Esophagus muscularis mucosa (tissue), 4 donors: ENCODE data around the gene FCRL1.

Source experiments
- EP300 ChIP-seq: sonication (generic); formaldehyde crosslinking; IDR thresholded peaks from one replicate; pipeline ENCODE4 v1.6.1; 2017; ENCODE audit warnings: antibody characterized with exemption
- POLR2A ChIP-seq: fragments of 450-650 bp; IDR thresholded peaks from one replicate; pipeline ENCODE4 v1.6.1; 2017; ENCODE audit warnings: antibody characterized with exemption, moderate library complexity, mild to moderate bottlenecking, low read depth
- POLR2AphosphoS5 ChIP-seq, 2 donors: sonication (generic); formaldehyde crosslinking; IDR thresholded peaks; one replicate each; pipeline ENCODE4 v1.6.1; 2017; ENCODE audit warnings: antibody characterized with exemption in 2 of 2
- TF ChIP-seq, protein P1 (sequence below), 3 experiments: fragments of 200-600 bp in 2 of 3; fragments of 450-650 bp in 1 of 3; sonication (generic) in 2 of 3; IDR thresholded peaks; one replicate each; pipeline ENCODE4 v1.5.1; 2017 to 2019; ENCODE audit warnings: antibody characterized with exemption in 3 of 3, mild to moderate bottlenecking in 2 of 3, moderate library complexity in 1 of 3

DNA sequence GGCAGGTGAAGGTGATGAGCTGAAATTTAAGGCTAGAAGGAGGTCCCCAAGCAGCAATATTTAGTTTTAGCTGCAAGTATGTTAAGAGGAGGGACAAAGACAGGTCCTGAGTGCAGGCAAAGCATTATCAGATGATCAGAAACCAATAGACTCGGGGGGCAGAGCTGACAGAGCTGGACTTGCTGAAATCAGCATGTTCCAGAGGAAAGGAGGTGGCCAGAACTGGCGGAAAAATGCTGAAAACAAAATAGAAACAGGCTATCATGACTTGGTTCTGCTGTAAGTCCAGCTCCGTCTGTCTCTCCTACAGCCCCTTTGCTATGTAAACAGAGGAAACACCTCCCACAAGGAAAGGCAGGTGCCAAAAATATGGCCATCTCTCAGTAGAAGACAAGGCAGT, 21.8 kb upstream of the FCRL1 start, which contains the start of gene CD5L:
- TF ChIP-seq POLR2AphosphoS5 (IDR thresholded peaks at IDR 0.05) (no peak), POLR2A (no peak), EP300 (no peak)
- TF ChIP-seq, protein P1, sequence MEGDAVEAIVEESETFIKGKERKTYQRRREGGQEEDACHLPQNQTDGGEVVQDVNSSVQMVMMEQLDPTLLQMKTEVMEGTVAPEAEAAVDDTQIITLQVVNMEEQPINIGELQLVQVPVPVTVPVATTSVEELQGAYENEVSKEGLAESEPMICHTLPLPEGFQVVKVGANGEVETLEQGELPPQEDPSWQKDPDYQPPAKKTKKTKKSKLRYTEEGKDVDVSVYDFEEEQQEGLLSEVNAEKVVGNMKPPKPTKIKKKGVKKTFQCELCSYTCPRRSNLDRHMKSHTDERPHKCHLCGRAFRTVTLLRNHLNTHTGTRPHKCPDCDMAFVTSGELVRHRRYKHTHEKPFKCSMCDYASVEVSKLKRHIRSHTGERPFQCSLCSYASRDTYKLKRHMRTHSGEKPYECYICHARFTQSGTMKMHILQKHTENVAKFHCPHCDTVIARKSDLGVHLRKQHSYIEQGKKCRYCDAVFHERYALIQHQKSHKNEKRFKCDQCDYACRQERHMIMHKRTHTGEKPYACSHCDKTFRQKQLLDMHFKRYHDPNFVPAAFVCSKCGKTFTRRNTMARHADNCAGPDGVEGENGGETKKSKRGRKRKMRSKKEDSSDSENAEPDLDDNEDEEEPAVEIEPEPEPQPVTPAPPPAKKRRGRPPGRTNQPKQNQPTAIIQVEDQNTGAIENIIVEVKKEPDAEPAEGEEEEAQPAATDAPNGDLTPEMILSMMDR (IDR thresholded peaks at IDR 0.05) = no peak
